OCI-LY3 (cell line): Measurements from ENCODE around the gene FAM185A.

Experiments used
- EZH2phosphoT487 ChIP-seq: fragments of 200-600 bp; shearing (Covaris generic); IDR thresholded peaks from 2 replicates; pipeline ENCODE4 v1.6.1; 2018; ENCODE audit warnings: antibody characterized with exemption, mixed run types, low read depth
- TF ChIP-seq, protein P1 (sequence below): fragments of 200-600, 300-600 bp; sonication (generic); IDR thresholded peaks from 2 replicates; pipeline ENCODE4 v1.5.1; 2014; ENCODE audit warnings: antibody characterized with exemption, low read length, low read depth

GRCh38 chr7:102833343-102833742 is 84.5 kb downstream of the FAM185A start:
- TF ChIP-seq, protein P1, sequence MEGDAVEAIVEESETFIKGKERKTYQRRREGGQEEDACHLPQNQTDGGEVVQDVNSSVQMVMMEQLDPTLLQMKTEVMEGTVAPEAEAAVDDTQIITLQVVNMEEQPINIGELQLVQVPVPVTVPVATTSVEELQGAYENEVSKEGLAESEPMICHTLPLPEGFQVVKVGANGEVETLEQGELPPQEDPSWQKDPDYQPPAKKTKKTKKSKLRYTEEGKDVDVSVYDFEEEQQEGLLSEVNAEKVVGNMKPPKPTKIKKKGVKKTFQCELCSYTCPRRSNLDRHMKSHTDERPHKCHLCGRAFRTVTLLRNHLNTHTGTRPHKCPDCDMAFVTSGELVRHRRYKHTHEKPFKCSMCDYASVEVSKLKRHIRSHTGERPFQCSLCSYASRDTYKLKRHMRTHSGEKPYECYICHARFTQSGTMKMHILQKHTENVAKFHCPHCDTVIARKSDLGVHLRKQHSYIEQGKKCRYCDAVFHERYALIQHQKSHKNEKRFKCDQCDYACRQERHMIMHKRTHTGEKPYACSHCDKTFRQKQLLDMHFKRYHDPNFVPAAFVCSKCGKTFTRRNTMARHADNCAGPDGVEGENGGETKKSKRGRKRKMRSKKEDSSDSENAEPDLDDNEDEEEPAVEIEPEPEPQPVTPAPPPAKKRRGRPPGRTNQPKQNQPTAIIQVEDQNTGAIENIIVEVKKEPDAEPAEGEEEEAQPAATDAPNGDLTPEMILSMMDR: no peak
- no peak for TF ChIP-seq EZH2phosphoT487
